ENCODE data around the gene OR2A25. TPM values are rescaled to one million over a fixed set of nuclear protein-coding genes. Genes with fewer than 3 reads are reported as not detected.

Gene OR2A25
- total RNA-seq, 1 experiment from 2014 or later: not detected

- H3K9me3 Mint-ChIP-seq (ENCODE audit: low read depth, unreplicated experiment): no peaks in the 10 kb centered on the region
- TF ChIP-seq, protein P1, sequence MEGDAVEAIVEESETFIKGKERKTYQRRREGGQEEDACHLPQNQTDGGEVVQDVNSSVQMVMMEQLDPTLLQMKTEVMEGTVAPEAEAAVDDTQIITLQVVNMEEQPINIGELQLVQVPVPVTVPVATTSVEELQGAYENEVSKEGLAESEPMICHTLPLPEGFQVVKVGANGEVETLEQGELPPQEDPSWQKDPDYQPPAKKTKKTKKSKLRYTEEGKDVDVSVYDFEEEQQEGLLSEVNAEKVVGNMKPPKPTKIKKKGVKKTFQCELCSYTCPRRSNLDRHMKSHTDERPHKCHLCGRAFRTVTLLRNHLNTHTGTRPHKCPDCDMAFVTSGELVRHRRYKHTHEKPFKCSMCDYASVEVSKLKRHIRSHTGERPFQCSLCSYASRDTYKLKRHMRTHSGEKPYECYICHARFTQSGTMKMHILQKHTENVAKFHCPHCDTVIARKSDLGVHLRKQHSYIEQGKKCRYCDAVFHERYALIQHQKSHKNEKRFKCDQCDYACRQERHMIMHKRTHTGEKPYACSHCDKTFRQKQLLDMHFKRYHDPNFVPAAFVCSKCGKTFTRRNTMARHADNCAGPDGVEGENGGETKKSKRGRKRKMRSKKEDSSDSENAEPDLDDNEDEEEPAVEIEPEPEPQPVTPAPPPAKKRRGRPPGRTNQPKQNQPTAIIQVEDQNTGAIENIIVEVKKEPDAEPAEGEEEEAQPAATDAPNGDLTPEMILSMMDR (IDR thresholded peaks at IDR 0.05; ENCODE audit: unreplicated experiment): no peak
- no peak overlapping the region for H3K4me3 Mint-ChIP-seq (ENCODE audit: low read depth, unreplicated experiment)
- H3K4me1 Mint-ChIP-seq (ENCODE audit: low read depth, unreplicated experiment): no peaks in the 10 kb centered on the region
- no peak for DNase-seq
- intact Hi-C loops (cut with micrococcal nuclease; ENCODE audit: unreplicated experiment): loop anchor here (10.0 kb wide), 1 partner anchor 669 kb away; the partner anchor contains the start of gene TAS2R60
- CTCF ChIA-PET: interaction anchor here (1.1 kb wide), 1 partner anchor 15 kb away, joined by 3 read pairs; no protein-coding TSS in a partner anchor
- H3K27me3 Mint-ChIP-seq (ENCODE audit: unreplicated experiment): no peaks in the 10 kb centered on the region
- no TSS peak for BruUV-seq (replicated peaks)
- H3K36me3 Mint-ChIP-seq (ENCODE audit: insufficient read depth, unreplicated experiment): no peaks in the 10 kb centered on the region
- H3K27ac Mint-ChIP-seq (ENCODE audit: unreplicated experiment): no peak overlapping the region
Observed at GRCh38 chr7:144113651-144114050, 44.0 kb downstream of the OR2A25 start.

- H3K27me3 Mint-ChIP-seq (ENCODE audit: unreplicated experiment): no peaks in the 10 kb centered on the region
- CTCF ChIA-PET: no interaction called here
- no peak overlapping the region for H3K4me3 Mint-ChIP-seq (ENCODE audit: low read depth, unreplicated experiment)
- DNase-seq: no peak
- intact Hi-C loops (cut with micrococcal nuclease; ENCODE audit: unreplicated experiment): loop anchor here (10.0 kb wide), 1 partner anchor 674 kb away; the partner anchor contains the start of gene TAS2R60
- H3K9me3 Mint-ChIP-seq (ENCODE audit: low read depth, unreplicated experiment): peaks cover 2% of the 10 kb centered on the region
- H3K27ac Mint-ChIP-seq (ENCODE audit: unreplicated experiment): no peak overlapping the region
- BruUV-seq (replicated peaks): no TSS peak
- H3K36me3 Mint-ChIP-seq (ENCODE audit: insufficient read depth, unreplicated experiment): no peaks in the 10 kb centered on the region
- TF ChIP-seq, protein P1 (IDR thresholded peaks at IDR 0.05; ENCODE audit: unreplicated experiment): no peak
- H3K4me1 Mint-ChIP-seq (ENCODE audit: low read depth, unreplicated experiment): no peaks in the 10 kb centered on the region
Observed at GRCh38 chr7:144118341-144118740, 48.7 kb downstream of the OR2A25 start.

GRCh38 chr7:144122876-144123275, 53.3 kb downstream of the OR2A25 start, which contains the start of gene OR2A14:
TSS of gene OR2A14 (plus strand) at chr7:144123176. CDS start at chr7:144129113, 5,937 bp downstream.
- H3K4me3 Mint-ChIP-seq (ENCODE audit: low read depth, unreplicated experiment): no peak within 1 kb of the TSS
- no peak within 1 kb of the TSS for H3K27ac Mint-ChIP-seq (ENCODE audit: unreplicated experiment)
- TF ChIP-seq, protein P1 (IDR thresholded peaks at IDR 0.05; ENCODE audit: unreplicated experiment): no peak
- no peaks in the 10 kb centered on the region for H3K4me1 Mint-ChIP-seq (ENCODE audit: low read depth, unreplicated experiment)
- BruUV-seq (replicated peaks): no TSS peak
- CTCF ChIA-PET: no interaction called here
- H3K9me3 Mint-ChIP-seq (ENCODE audit: low read depth, unreplicated experiment): peaks cover 2% of the 10 kb centered on the region
- DNase-seq: no peak
- no peaks in the 10 kb centered on the region for H3K36me3 Mint-ChIP-seq (ENCODE audit: insufficient read depth, unreplicated experiment)
- intact Hi-C loops (cut with micrococcal nuclease; ENCODE audit: unreplicated experiment): no loop called here
- H3K27me3 Mint-ChIP-seq (ENCODE audit: unreplicated experiment): no peaks in the 10 kb centered on the region

Other genes with a start within 250 kb of the OR2A25 start
- 26.7 and 27.1 TPM in 2 replicates for gene TCAF1, start 167.6 kb upstream of the OR2A25 start, total RNA-seq (2022)
- not detected in 2 replicates for gene OR2F2, start 134.6 kb upstream of the OR2A25 start, total RNA-seq (2022)
- gene OR2F1, start 115.0 kb upstream of the OR2A25 start, total RNA-seq (2022): not detected in 2 replicates
- not detected in 2 replicates for gene OR6B1, start 69.5 kb upstream of the OR2A25 start, total RNA-seq (2022)
- not detected in 2 replicates for gene OR2A5, start 20.9 kb upstream of the OR2A25 start, total RNA-seq (2022)
- not detected in 2 replicates for gene OR2A12, start 16.5 kb downstream of the OR2A25 start, total RNA-seq (2022)
- gene OR2A2, start 39.8 kb downstream of the OR2A25 start, total RNA-seq (2022): not detected in 2 replicates
- gene OR2A14, start 53.4 kb downstream of the OR2A25 start, total RNA-seq (2022): not detected in 2 replicates
- gene CTAGE4, start 113.7 kb downstream of the OR2A25 start, total RNA-seq (2022): 20.0 and 20.7 TPM in 2 replicates
- gene ARHGEF35, start 126.0 kb downstream of the OR2A25 start, total RNA-seq (2022): 11.8 and 13.7 TPM in 2 replicates
- not detected in 2 replicates for gene OR2A42, start 169.8 kb downstream of the OR2A25 start, total RNA-seq (2022)
- gene OR2A7, start 195.0 kb downstream of the OR2A25 start, total RNA-seq (2022): 16.3 and 18.9 TPM in 2 replicates
- 3.9 and 4.3 TPM in 2 replicates for gene CTAGE8, start 199.5 kb downstream of the OR2A25 start, total RNA-seq (2022)
- gene OR2A1, start 242.6 kb downstream of the OR2A25 start, total RNA-seq (2022): not detected in 2 replicates

Measured in Calu3 (cell line).